ENCODE results near the gene DOCK4.
A peak's percentile ranks its signal among the peaks of the same experiment; 100 is the strongest.

DOCK4 gene

DNA sequence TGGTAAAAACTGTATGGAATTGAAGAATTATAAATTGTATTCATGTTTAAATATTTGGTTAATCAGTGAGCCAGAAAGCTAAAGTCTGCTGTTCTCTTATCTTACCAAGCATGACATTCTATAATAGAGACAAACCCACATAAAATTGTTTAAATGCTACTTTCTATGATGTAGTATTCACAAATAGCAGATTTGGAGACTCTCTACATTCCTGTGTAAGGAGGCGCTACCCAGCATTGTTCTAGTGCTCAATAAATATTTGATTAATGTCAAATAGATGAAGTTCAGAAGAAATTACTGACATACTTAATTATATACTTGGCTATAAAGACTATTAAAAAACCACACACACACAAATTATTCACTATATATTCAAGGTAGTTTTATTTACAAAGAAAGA lies 49.8 kb downstream of the DOCK4 start:
- DNase-seq = no peak

DNA sequence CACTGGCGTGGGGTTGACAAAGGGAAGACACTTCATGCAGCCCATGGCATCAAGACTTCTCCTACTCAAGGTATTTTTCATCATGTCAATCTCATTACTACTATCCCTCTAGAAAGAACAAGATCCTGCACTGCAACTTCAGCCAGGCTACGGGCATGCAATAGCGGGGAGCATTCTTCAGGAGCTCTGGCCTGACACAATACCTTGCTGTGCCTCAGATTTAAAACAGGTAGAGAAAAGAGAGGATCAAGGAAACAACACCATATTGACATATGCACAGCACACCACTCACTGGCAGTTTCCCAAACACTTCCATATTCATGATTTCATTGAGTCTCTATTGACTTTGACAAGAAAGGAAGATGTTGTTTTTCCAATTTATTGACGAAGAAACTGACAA lies 51.5 kb downstream of the DOCK4 start:
- no peak for DNase-seq

DNA sequence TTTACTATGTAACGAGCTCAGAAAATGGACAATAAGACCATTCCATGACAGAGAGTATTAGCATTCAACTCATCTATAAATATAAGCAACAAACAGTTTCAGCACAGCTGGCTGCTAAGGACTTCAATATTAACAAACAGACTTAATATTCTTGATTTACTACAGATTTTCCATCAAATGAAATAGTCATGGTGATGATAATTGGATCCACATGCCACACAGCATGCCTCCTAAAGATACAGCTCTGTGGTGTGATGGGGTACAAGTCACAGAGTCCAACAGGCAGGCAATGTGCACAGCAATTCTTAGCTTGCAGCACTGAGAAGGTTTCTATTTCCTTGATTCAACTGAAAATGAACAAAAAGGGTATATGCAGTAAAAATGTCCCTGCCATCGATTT lies 54.0 kb downstream of the DOCK4 start:
- DNase-seq = no peak

DNA sequence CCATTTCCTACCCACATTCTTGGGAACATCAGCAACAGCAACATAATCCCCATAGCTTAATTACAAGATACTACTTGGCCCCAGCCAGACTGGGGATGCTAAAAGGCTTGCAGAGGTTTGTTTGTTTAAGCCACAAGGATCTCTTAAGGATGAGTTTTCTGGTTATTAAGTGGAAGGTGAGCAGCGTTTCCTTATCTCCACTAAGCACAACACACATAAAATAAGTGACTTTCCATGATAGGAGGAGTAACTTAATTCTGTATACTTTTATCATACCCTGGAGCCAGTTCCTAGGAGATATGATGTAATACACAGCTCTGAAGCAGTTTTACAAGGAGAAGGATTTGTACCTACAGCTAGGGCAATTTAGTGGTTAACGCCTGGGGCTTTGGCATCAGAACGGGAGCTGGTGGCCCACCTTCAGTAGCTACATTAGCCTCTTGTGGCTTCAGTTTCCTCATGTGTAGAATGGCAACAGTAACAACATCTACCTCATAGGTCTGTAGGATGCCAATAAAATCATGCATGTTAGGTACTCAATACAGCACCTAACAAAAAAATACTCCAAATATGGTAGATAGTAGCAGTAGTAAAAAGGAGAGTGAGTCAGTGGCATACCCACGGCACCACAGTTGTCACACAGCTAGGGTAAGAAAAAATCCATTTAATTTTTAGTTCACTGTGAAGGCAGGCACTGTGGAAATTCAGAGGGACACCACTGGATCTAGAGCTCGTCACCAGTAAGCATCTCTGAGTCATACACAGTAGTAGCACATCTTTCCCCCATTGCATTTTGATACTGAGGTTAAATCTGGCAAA lies 55.2 kb downstream of the DOCK4 start:
- peak; percentile 49 for DNase-seq

DNA sequence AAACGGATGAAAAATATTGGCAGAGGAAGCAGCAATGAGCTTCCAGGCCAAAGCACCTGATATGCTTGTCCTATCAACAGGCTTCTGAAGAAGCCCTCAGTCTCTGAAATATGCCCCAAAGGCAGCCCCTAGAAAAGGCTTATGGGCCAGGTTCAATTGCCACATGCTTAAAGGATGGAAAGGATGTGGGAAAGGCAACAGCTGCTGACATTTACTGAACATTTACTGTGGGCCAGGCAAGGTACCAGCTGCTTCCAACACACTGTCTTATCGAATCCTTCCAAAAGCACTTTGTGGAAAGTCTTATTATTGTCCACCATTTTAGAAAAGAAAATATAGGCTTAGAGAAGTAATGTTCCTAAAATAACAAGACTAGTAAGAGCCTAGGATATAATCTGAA lies 56.5 kb downstream of the DOCK4 start:
- no peak for DNase-seq

DNA sequence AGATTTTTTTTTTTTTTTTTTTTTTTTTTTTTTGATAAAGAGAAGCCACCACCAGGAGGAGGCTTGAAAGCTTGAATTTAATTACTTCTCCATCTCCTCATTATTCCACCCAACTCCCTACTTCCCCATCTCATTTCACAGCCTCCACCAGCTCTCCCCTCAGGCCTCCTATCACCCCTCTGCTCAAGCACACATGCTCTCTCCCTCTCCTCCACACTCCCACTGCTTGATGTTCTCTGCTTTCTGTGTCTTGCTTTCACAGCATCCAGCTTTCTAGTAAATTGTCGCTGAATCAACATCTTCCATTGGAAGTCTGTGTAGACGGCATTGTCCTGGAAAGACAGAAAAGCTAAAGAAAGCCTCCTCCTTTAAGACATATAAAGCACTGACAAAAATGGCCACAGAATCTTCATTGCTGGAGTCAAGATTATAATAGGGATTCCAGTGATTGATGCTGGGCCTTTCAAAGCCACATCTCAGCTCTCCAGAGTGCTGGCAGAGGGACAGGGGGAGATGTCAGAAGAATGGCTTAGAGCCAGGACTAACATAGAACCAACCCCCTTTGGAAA lies 58.3 kb downstream of the DOCK4 start:
- peak; percentile 24 for DNase-seq

DNA sequence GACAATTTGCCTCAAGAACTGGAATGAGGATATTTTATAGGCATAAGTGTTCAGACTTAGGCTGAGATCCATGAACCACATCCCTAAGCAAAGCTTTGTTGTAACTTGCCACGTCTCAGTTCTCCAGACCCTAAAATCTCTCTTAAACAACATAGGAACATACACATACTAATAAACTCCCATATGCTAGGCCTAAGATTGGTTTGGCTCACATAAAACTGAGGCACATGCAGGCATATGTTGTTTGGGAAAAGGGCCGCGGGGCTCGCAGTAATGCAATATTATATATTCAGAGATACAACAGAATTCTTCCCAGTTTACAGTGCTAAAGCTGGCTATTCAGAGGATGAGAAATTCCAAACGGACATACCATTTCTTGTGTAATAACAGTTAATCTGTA lies 61.0 kb downstream of the DOCK4 start:
- DNase-seq = no peak

DNA sequence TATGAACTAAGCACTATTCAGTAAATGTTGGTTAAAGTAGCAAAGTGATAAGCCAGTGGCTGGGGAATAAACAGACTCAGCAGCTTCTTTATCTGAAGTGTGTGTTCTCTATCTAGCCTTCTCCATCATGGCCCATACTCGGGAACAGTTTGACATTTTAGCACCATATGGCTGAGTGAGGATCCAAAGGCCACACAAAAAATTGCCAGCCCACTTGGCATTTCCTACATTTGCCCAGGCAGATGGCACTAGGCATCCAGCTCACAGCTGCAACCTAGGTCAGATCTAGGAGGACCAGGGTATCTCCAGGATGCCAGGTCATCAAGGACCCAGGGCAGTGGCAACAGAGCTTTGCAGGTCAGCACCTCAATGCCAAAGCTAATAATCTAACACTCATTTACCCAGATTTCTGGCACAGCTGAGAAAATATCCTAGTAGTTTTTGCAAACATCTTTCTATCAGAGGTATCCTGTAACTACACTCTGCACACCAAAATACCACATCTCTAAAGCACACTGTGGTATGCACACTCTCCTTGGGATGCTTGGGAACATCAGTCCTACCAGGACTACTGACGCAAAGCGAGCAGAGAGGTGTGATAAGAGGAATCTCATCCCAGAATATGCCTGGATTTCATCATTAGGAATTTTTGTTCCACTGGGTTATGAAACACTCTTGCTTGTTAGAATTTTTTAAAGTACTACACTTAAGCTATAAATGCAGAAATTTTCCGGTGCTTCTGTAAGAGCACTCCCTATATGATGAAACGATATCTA lies 61.7 kb downstream of the DOCK4 start:
- no peak for DNase-seq

DNA sequence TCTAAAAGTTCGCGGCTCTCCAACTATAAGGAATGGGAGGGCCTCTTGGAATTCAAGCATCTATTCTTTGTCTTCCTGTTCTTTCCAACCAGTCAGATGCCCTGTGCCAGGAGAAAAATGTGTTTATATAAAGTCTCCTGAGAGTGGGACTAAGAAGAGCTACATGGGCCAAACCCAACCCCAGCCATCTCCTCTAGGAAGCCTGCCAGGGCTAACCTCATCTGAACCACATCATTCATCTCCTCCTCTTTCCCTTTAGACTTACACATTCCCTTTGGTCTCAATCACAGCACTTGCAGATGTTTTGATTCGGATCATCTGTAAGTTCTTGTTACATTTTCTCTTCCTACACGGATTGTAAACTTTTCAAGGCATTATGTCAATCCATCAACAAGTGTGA lies 62.6 kb downstream of the DOCK4 start:
- no peak for DNase-seq

DNA sequence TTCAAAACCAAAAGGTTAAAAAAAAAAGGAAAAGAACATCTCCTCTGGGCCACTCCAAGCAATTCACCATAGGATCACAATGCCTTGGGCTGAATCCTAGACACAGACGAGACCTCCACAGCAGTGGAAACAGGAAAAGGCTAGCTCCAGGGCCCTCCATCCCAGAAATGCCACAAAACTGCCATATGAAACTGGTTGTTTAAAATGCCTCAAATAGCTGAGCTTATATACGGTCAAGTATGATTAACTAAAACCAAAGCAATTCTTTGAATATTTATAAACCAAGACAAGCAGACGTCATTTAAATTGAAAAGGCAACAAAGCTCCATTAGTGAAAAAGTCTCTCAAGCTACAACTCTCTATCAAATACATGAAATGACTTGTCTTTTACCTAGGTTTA lies 63.1 kb downstream of the DOCK4 start:
- no peak for DNase-seq

DNA sequence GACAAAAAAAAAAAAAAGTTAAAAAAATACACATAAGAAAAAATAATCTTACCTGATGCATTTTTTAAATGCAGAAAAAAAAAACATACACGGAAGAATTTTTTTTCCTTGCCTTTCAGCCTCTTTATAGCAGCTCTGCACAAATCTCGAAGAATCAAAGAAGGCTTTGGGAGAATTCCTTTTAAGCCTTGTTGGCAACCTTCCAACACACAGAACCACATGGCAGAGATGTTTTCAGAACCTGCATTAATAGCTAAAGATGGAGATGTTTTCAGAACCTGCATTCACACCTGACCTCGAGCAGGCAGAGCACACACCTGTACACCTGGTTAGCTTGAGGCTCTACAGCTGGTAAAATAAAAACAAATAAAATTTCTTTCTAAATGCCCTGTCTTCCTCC lies 65.6 kb downstream of the DOCK4 start:
- DNase-seq = no peak

DNA sequence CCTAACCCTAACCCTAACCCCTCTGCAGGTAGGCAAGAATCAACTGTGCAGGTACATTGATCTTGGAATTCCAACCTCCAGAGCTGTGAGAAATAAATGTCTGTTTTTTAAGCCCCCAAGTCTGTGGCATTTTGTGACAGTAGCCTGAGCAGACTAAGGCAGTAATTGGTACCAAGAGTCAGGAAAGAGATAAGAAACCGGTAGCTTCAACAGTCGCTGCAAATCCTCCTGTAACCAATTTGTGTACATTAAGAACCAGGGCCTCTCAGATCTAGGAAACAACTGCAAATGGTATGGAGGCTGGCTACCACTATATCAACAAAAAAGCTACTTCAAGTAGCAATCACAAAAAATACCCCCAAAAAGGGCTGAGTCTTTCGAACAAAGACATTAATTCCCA lies 67.3 kb downstream of the DOCK4 start:
- DNase-seq = no peak

DNA sequence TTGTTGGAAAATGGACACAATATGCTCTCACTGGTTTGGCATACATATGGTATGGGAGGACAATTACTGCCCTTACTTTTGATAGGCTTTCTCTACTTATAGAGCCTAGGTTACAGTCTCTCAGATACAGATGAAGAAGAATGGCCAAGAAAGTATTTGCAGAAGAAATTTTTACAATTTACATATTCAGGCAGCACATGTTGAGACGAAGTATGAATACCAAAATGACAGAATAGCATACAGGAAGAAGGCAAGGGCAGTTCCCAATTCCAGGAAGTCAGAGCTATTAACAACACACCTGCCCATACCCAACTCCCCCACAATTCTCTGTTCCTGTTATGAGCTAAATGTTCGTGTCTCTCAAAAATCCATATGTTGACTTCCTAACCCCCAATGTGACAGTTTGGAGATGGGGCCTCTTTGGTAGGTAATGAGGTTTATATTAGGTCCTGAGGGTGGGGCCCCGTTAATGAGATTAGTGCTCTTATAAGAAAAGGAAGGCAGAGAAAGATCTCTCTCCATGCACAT lies 67.8 kb downstream of the DOCK4 start:
- DNase-seq = no peak

DNA sequence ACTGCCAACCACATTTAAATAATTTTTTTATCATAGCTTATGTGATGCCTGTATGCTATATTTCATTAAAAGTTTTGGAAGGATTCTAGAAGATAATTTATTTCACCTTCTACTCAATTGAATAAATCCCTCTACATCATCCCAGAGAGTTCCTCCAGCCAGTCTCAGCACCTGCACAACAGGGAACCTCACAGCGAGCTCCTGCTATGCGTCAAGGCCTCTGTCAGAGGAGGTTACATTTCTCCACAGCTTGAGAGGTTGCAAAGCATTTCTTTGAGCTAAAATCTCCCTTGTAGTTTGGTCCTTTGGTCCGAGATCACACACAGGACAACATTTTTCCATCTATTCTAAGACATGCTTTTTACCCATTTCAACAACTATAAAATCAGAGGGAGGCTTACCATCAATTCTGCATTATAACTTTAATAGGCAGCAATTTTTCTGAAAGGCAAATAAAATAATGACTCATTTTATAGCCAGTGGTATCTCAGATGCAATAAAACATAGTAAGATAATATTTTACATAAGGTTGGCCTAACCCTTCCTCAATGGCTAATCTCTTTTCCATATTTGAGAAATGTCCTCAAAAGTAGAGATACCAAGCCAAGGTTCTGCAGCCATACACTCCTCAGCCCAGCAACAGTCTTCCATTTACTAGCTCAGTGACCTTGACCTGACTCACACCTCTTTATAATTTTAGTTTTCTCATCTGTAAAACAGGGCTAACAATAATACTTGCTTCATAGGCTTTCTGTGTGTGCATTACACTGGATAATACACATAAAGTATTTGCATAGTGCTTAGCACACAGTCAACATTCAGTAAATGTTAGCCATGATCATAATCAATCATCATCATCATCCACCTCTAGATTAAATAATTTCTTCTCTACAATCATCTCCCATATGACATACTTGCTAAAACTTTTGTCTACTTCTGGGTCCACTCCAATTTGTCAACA lies 68.8 kb downstream of the DOCK4 start:
- no peak for DNase-seq

DNA sequence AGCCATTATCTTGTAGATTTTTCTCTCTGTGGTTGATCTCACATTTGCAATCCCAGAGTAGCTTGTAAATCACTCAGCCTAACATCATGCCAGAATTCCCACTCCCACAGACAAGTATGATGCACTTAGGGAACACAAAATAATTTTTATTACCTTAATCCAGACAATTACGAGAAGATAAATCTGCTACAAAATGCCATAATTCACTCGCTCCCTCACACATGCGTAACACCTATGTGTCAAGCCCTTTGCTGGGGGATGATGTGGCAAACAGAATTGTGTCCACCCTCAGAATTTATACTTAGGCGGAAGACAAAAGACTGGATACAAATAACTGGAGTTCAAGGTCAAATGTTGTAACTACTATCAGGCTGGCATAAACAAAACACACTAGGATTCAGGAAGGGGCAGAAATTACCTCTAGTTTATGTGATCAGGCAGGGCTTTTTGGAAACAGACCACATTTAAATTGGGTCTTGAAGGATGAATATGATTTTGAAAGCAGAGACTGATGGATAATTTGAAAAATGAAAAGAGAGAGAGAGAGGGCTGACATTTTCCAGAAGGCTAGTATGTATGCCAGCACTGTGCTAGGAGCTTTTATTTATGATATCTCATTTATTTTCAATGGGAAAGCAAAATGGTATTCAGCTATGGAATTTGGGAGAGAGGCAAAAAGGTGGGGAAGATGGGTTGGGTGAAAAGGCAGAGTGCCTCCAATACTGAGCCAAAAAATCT lies 69.8 kb downstream of the DOCK4 start:
- no peak for DNase-seq

DNA sequence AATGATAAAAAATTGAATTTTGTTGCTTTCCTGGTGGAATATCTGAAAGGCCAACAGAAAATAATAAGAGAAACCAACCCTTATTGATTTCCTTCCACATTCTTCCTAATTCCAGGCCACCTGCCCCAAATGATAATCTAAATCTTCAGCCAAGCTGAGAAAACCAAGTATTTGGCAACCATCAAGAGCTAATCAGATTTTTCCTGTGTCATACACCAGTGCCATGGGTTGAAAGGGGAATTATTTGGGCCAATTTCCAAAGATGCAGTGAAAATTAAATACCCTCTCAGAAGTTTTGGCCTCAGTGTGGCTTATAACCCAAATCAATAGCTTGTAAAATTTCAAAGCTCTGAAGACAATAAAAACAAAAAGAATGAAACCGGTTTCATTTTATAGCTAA lies 70.4 kb downstream of the DOCK4 start:
- DNase-seq = no peak

DNA sequence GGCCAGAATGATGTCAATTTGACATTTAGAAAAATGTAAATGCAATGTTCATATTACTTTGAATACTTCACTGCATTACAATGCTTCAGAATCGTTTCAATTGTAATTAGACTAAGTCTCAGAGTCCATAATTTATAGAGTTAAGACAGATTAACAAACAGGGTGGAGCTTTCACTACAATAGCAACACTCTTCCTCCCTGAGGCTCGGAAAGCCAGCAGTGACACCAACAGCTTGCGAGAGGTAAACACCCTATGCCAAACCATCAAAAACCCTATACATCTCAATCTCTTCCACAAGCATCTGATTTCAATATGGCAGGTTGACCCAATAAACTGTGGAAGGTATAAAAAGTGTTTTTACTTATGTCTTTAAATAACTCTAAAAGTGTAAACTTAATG lies 72.2 kb downstream of the DOCK4 start:
- DNase-seq = no peak

DNA sequence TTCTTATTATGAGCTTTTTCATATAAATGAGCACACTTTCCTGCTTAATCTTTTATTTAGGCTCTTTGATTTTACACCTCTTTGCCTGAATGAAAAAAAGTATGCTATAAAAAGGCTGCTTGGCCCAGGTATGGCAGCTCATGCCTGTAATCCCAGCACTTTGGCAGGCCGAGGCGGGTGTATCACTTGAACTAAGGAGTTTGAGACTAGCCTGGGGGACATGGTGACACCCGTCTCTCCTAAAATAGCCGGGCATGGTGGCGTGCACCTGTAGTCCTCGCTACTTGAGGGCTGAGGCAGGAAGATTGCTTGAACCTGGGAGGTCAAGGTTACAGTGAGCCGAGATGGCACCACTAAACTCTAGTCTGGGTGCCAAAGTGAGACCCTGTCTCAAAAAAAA lies 72.9 kb downstream of the DOCK4 start:
- DNase-seq = no peak

DNA sequence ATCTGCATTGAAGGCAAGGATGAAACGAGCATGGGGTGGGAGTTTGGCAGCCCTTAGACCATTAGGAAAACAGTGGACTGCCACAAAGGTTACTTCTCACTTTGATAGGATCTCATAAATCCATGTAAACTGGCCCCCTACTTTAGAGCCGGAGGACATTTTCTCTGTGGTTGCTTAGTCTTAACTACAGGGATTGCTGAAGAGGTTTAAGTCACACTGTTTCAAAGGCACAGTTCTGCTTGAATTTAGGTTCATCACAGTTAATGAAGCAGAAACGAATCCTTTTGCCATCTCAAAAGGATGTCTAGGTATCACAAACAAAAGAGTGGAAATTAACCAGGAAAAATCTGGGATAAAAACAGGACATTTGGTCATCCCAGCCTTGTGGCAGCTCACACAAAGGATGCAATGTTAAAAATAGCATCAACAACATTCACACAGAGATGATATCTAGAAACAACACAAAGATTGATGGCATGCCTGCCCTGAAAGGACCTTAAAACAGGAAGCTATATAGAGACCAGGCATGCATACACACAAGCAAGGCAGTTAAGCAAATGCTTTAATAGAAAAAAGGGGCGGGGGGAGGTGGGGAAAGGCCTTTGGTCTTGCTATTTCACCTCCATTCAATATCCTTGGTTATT lies 74.0 kb downstream of the DOCK4 start:
- DNase-seq = no peak

DNA sequence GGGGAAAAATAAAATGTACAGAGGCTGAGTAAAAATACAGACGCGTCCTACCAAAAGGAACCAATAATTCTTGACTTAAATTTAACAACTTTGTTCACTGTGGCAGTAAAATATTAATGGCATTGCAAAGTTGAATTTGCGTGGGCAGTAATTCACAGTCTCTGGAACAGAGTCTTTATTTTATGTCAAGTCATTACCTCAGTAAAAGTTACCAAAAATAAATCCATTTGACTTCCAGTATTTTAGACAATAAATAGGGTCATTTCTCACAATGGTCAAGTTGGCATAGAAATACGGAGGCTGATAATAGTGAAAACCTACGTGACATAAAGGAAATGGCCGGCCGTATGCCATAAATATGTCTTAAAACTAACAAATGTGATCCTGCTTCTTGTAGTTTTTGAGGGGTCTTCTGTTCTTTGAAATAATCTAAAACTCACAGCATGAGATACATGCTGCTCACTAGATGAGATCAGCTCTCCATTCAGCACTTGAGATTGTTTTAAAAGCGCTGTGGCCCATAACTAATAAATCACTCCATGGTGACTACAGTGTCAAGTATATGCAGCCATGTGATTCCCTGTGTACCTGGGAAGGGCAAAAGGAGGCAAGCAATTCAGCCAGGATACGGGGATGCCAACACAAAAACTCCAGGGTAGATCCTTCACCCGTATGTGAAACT lies 75.3 kb downstream of the DOCK4 start:
- peak; percentile 44 for DNase-seq
